ENCODE data around the gene CXCR5.

DNA sequence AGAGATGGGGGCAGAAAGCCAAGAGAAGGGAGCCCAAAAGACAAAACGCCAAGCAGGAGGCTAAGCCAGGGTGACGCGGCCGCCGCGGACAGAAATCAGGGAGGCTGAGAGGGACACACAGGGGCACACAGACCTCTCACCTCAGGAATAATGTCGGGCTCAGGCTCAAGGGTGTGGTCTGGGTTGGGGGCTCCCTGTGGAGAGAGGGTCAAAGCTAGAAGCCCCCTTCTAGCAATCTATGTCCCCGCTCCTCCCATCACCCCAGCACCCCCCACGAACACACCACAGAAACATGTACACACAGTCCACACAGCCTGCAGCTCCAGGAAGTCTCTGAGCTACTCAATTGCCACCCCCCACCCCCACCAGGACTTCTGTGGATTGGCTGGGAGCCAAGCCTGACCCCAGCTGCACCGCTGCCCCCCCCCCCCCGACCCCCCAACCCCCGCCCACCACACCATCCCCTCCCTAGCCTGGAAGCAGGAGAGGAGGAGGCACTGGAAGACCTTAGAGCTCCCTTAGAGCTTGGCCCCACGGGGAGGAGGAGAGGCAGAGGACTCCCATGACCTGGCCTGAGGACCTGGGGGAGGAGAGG, 35.1 kb downstream of the CXCR5 start:
- TF ChIP-seq, protein P1, sequence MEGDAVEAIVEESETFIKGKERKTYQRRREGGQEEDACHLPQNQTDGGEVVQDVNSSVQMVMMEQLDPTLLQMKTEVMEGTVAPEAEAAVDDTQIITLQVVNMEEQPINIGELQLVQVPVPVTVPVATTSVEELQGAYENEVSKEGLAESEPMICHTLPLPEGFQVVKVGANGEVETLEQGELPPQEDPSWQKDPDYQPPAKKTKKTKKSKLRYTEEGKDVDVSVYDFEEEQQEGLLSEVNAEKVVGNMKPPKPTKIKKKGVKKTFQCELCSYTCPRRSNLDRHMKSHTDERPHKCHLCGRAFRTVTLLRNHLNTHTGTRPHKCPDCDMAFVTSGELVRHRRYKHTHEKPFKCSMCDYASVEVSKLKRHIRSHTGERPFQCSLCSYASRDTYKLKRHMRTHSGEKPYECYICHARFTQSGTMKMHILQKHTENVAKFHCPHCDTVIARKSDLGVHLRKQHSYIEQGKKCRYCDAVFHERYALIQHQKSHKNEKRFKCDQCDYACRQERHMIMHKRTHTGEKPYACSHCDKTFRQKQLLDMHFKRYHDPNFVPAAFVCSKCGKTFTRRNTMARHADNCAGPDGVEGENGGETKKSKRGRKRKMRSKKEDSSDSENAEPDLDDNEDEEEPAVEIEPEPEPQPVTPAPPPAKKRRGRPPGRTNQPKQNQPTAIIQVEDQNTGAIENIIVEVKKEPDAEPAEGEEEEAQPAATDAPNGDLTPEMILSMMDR (IDR thresholded peaks at IDR 0.05; ENCODE audit: low read depth, low read length, missing input control) = no peak
- TF ChIP-seq, protein P2, sequence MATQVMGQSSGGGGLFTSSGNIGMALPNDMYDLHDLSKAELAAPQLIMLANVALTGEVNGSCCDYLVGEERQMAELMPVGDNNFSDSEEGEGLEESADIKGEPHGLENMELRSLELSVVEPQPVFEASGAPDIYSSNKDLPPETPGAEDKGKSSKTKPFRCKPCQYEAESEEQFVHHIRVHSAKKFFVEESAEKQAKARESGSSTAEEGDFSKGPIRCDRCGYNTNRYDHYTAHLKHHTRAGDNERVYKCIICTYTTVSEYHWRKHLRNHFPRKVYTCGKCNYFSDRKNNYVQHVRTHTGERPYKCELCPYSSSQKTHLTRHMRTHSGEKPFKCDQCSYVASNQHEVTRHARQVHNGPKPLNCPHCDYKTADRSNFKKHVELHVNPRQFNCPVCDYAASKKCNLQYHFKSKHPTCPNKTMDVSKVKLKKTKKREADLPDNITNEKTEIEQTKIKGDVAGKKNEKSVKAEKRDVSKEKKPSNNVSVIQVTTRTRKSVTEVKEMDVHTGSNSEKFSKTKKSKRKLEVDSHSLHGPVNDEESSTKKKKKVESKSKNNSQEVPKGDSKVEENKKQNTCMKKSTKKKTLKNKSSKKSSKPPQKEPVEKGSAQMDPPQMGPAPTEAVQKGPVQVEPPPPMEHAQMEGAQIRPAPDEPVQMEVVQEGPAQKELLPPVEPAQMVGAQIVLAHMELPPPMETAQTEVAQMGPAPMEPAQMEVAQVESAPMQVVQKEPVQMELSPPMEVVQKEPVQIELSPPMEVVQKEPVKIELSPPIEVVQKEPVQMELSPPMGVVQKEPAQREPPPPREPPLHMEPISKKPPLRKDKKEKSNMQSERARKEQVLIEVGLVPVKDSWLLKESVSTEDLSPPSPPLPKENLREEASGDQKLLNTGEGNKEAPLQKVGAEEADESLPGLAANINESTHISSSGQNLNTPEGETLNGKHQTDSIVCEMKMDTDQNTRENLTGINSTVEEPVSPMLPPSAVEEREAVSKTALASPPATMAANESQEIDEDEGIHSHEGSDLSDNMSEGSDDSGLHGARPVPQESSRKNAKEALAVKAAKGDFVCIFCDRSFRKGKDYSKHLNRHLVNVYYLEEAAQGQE (IDR thresholded peaks at IDR 0.05) = no peak
- TF ChIP-seq TAF1 (conservative IDR thresholded peaks at IDR 0.05) = no peak

All from liver (tissue), 3 donors.